Upper lobe of left lung (tissue), 6 donors: ENCODE data around the gene PLCB1. TPM values are rescaled to one million over a fixed set of nuclear protein-coding genes. Genes with fewer than 3 reads are reported as not detected.
A peak's percentile ranks its signal among the peaks of the same experiment; 100 is the strongest.

Experiments used
- ATAC-seq, 2 donors: fragments of 200-7000 bp; cut with Tn5 transposase; one replicate each; pipeline ENCODE4 v1.9.1; 2022; ENCODE audit warnings: mild to moderate bottlenecking in 2 of 2, moderate library complexity in 2 of 2; ENCODE audit not compliant: low FRiP score in 2 of 2
- DNase-seq, 2 donors: peaks; one replicate each; pipeline ENCODE4 v3.0.0-alpha.2; 2019 to 2020
- H3K27ac ChIP-seq, 4 donors: fragments of 200-600 bp; sonication (generic); one replicate each; pipeline ENCODE4 v1.5.1; 2016 to 2019
- H3K27me3 ChIP-seq, 4 donors: fragments of 200-600 bp; sonication (generic); one replicate each; pipeline ENCODE4 v1.5.1; 2017 to 2019
- H3K36me3 ChIP-seq, 4 donors: fragments of 200-600 bp; sonication (generic); one replicate each; pipeline ENCODE4 v1.5.1; 2016 to 2019
- H3K4me1 ChIP-seq, 4 donors: fragments of 200-600 bp; sonication (generic); one replicate each; pipeline ENCODE4 v1.5.1; 2018 to 2019
- H3K4me3 ChIP-seq, 4 donors: fragments of 200-600 bp; sonication (generic); one replicate each; pipeline ENCODE4 v1.5.1; 2017 to 2019; ENCODE audit warnings: mild to moderate bottlenecking in 2 of 4, moderate library complexity in 1 of 4
- H3K9me3 ChIP-seq, 4 donors: fragments of 200-600 bp; sonication (generic); one replicate each; pipeline ENCODE4 v1.5.1; 2018 to 2019
- CTCF ChIP-seq, 6 experiments: fragments of 450-650 bp in 4 of 6; fragments of 200-600 bp in 2 of 6; sonication (generic) in 2 of 6; IDR thresholded peaks; one replicate each; pipeline ENCODE4 v1.5.1; 2016 to 2019; ENCODE audit warnings: antibody characterized with exemption in 6 of 6
- EP300 ChIP-seq, 4 donors: sonication (generic); formaldehyde crosslinking; IDR thresholded peaks; one replicate each; pipeline ENCODE4 v1.5.1; 2017; ENCODE audit warnings: antibody characterized with exemption in 4 of 4, control low read depth in 2 of 4
- POLR2A ChIP-seq, 4 donors: fragments of 450-650 bp; IDR thresholded peaks; one replicate each; pipeline ENCODE4 v1.5.1; 2016 to 2017; ENCODE audit warnings: antibody characterized with exemption in 4 of 4, mild to moderate bottlenecking in 2 of 4
- POLR2AphosphoS5 ChIP-seq, 2 donors: sonication (generic); formaldehyde crosslinking; IDR thresholded peaks; one replicate each; pipeline ENCODE4 v1.5.1; 2017; ENCODE audit warnings: antibody characterized with exemption in 2 of 2
- WGBS, 2 donors: methylation state at CpG; one replicate each; pipeline ENCODE4 v1.1.5; 2017 to 2018; 5-methylcytosine and 5-hydroxymethylcytosine counted together
- total RNA-seq, 6 donors: library from RNA; depleted of rRNA in 4 of 6; stranded (reverse); fragments of >200 nt in 4 of 6; gene quantifications; one replicate each; pipeline versions ENCODE4 v1.1.0 to v1.2.1, GENCODE V29; 2016 to 2021
- donor health status: DM: no; HTN: no; CAD: no; lungs with moderate emphysema.
- donor health status: DM: no; HTN: yes; CAD: no; lungs with severe emphysema.

The PLCB1 gene
- total RNA-seq, 6 donors from 2014 or later, result 4.8 to 26.2 (median 10.7) TPM

- ATAC-seq, result no peak
- no peaks in the 10 kb centered on the region for H3K36me3 ChIP-seq
- H3K4me3 ChIP-seq, result no peak overlapping the region
- 80 to 92% methylated on average over 2 of the region's 2 CpGs for WGBS, 2 donors
- H3K27ac ChIP-seq, result no peak overlapping the region
- DNase-seq, result no peak
- H3K27me3 ChIP-seq, result no peaks in the 10 kb centered on the region
- no peak for TF ChIP-seq CTCF (IDR thresholded peaks at IDR 0.05)
- TF ChIP-seq EP300 (IDR thresholded peaks at IDR 0.05), result no peak
- TF ChIP-seq POLR2A (IDR thresholded peaks at IDR 0.05), result no peak
- no peak for TF ChIP-seq POLR2AphosphoS5 (IDR thresholded peaks at IDR 0.05)
- H3K4me1 ChIP-seq, result no peaks in the 10 kb centered on the region
- H3K9me3 ChIP-seq, result no peaks in the 10 kb centered on the region
Measured at GRCh38 chr20:8471465-8471864, 339.4 kb downstream of the PLCB1 start.

- peak in 1 of 2 donors; percentile 38 for ATAC-seq
- no peak for TF ChIP-seq POLR2A (IDR thresholded peaks at IDR 0.05)
- no peak for TF ChIP-seq CTCF (IDR thresholded peaks at IDR 0.05)
- TF ChIP-seq EP300 (IDR thresholded peaks at IDR 0.05), result no peak
- no peak for TF ChIP-seq POLR2AphosphoS5 (IDR thresholded peaks at IDR 0.05)
Measured at GRCh38 chr20:8473459-8473858, 341.4 kb downstream of the PLCB1 start.

GRCh38 chr20:8474027-8474668 lies 342.1 kb downstream of the PLCB1 start:
- 93% methylated on average over 4 of the region's 4 CpGs for WGBS, 2 donors
- Histone ChIP-seq H3K9me3 (no peaks in the 10 kb centered on the region), H3K27me3 (no peaks in the 10 kb centered on the region), H3K4me1 (no peaks in the 10 kb centered on the region), H3K36me3 (no peaks in the 10 kb centered on the region), H3K4me3 (no peak overlapping the region), H3K27ac (no peak overlapping the region)
- ATAC-seq (no peak), DNase-seq (no peak)
- TF ChIP-seq EP300 (IDR thresholded peaks at IDR 0.05) (no peak), POLR2A (IDR thresholded peaks at IDR 0.05) (no peak), CTCF (IDR thresholded peaks at IDR 0.05) (no peak), POLR2AphosphoS5 (IDR thresholded peaks at IDR 0.05) (no peak)

More at GRCh38 chr20:8473459-8473858, 341.4 kb downstream of the PLCB1 start:
- Histone ChIP-seq H3K27me3 (no peaks in the 10 kb centered on the region), H3K4me3 (no peak overlapping the region), H3K36me3 (no peaks in the 10 kb centered on the region), H3K4me1 (no peaks in the 10 kb centered on the region), H3K9me3 (no peaks in the 10 kb centered on the region), H3K27ac (no peak overlapping the region)
- no peak for DNase-seq
- 39 to 64% methylated on average over 1 of the region's 1 CpG for WGBS, 2 donors

GRCh38 chr20:8476021-8476420 lies 344.0 kb downstream of the PLCB1 start:
- TF ChIP-seq POLR2A (IDR thresholded peaks at IDR 0.05) (no peak), POLR2AphosphoS5 (IDR thresholded peaks at IDR 0.05) (no peak), EP300 (IDR thresholded peaks at IDR 0.05) (no peak), CTCF (IDR thresholded peaks at IDR 0.05) (no peak)
- whole genome bisulfite sequencing, 2 donors, result 76 to 92% methylated on average over 2 of the region's 2 CpGs
- peak overlapping the region in 2 of 4 donors; percentile 29 to 36 for H3K27ac ChIP-seq
- peak in 1 of 2 donors; percentile 64 for DNase-seq
- H3K4me1 ChIP-seq, result no peaks in the 10 kb centered on the region
- H3K36me3 ChIP-seq, result no peaks in the 10 kb centered on the region
- no peak overlapping the region for H3K4me3 ChIP-seq
- peak in 1 of 2 donors; percentile 53 for ATAC-seq
- no peaks in the 10 kb centered on the region for H3K27me3 ChIP-seq
- H3K9me3 ChIP-seq, result no peaks in the 10 kb centered on the region

GRCh38 chr20:8480597-8480996 lies 348.5 kb downstream of the PLCB1 start:
- ATAC-seq, result no peak

More at GRCh38 chr20:8480597-8480996, 348.5 kb downstream of the PLCB1 start:
- WGBS, 2 donors, result 91 to 96% methylated on average over 6 of the region's 6 CpGs
- TF ChIP-seq EP300 (IDR thresholded peaks at IDR 0.05) (no peak), CTCF (IDR thresholded peaks at IDR 0.05) (no peak), POLR2A (IDR thresholded peaks at IDR 0.05) (no peak), POLR2AphosphoS5 (IDR thresholded peaks at IDR 0.05) (no peak)
- H3K36me3 ChIP-seq, result no peaks in the 10 kb centered on the region
- no peaks in the 10 kb centered on the region for H3K27me3 ChIP-seq
- no peak overlapping the region for H3K27ac ChIP-seq
- no peaks in the 10 kb centered on the region for H3K9me3 ChIP-seq
- H3K4me1 ChIP-seq, result no peaks in the 10 kb centered on the region
- no peak overlapping the region for H3K4me3 ChIP-seq
- peak in 1 of 2 donors; percentile 2 for DNase-seq
